GM23248 (cell line): ENCODE data around the gene DNA2.

ENCODE experiments used
- EZH2 ChIP-seq: fragments of 200-600 bp; sonication (generic); IDR thresholded peaks from 2 replicates; pipeline ENCODE4 v1.6.1; 2018; ENCODE audit warnings: antibody characterized with exemption, mild to moderate bottlenecking; ENCODE audit not compliant: insufficient read depth, poor library complexity, severe bottlenecking
- EZH2phosphoT487 ChIP-seq: fragments of 200-600 bp; sonication (generic); IDR thresholded peaks from 2 replicates; pipeline ENCODE4 v1.6.1; 2018; ENCODE audit warnings: antibody characterized with exemption, moderate library complexity, mild to moderate bottlenecking, low read depth; ENCODE audit not compliant: insufficient read depth

DNA sequence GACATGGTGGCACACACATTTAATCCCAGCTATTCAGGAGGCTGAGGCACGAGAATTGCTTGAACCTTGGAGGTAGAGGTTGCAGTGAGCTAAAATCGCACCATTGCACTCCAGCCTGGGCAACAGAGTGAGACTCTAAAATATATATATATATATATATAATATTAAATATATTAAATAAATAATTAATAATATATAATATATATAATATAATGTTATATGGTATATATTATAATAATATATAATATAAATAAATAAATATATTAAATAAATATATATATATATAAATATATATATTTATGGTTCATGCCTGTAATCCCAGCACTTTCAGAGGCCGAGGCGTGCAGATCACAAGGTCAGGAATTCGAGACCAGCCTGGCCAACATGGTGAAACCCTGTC, 105.2 kb downstream of the DNA2 start:
- no peak for TF ChIP-seq EZH2
- no peak for TF ChIP-seq EZH2phosphoT487
